Endothelial cell of umbilical vein (primary cell): ENCODE results near the gene FCRL3. TPM values are rescaled to one million over a fixed set of nuclear protein-coding genes. Genes with fewer than 3 reads are reported as not detected.

ENCODE experiments used
- BruUV-seq: library from RNA; stranded (reverse); fragments of 400-500 nt; replicated peaks from 2 replicates; lab custom pipeline; 2021; lab: Mats Ljungman, UMichigan
- CTCF ChIA-PET: fragments of 300-600, 350-600 bp; sonication (Branson Sonifier 250); formaldehyde crosslinking; loops from one replicate; lab custom pipeline; 2021; ENCODE audit warnings: antibody characterized with exemption, inconsistent platforms; lab: Charles Lee
- POLR2A ChIA-PET: fragments of 300-600, 350-600 bp; sonication (Branson Sonifier 250); formaldehyde crosslinking; loops from one replicate; lab custom pipeline; 2021; ENCODE audit warnings: antibody characterized with exemption, inconsistent platforms; lab: Charles Lee
- DNase-seq: peaks from one replicate; pipeline ENCODE4 v3.0.0-alpha.2; 2011; ENCODE audit warnings: low read depth, low spot score
- FAIRE-seq: peaks from 2 replicates; lab custom pipeline; 2011; peaks lifted over from hg19 to GRCh38; lab: Jason Lieb, UNC
- H2AFZ ChIP-seq: 2 replicates; pipeline ENCODE4 v1.6.0; 2012; ENCODE audit warnings: low read depth, low read length, control low read depth, inconsistent platforms
- H3K27ac ChIP-seq: 2 replicates; pipeline ENCODE4 v1.5.1; 2011; ENCODE audit warnings: low read depth, mild to moderate bottlenecking, control low read depth, low read length, moderate library complexity; ENCODE audit not compliant: insufficient read depth
- H3K27me3 ChIP-seq, 2 experiments: 2 replicates each; pipeline versions ENCODE4 v1.6.0 to v1.6.1; 2011; ENCODE audit warnings: low read length in 2 of 2, mixed read lengths in 1 of 2; ENCODE audit not compliant: control insufficient read depth in 2 of 2, insufficient read depth in 2 of 2
- H3K36me3 ChIP-seq, 2 experiments: 2 replicates in 1 of 2; 3 replicates in 1 of 2; pipeline ENCODE4 v1.5.1; 2011; ENCODE audit warnings: low read length in 2 of 2, mild to moderate bottlenecking in 1 of 2, moderate library complexity in 1 of 2; ENCODE audit not compliant: control insufficient read depth in 2 of 2, insufficient read depth in 2 of 2; ENCODE audit errors: extremely low read depth in 1 of 2
- H3K4me1 ChIP-seq: 3 replicates; pipeline ENCODE4 v1.5.1; 2011; ENCODE audit warnings: mild to moderate bottlenecking, low read length; ENCODE audit not compliant: control insufficient read depth, insufficient read depth; ENCODE audit errors: extremely low read depth
- H3K4me2 ChIP-seq: 2 replicates; pipeline ENCODE4 v1.6.1; 2011; ENCODE audit warnings: low read length, control low read depth, mixed read lengths; ENCODE audit not compliant: insufficient read depth
- H3K4me3 ChIP-seq, 3 experiments: fragments of 200-600 bp in 1 of 3; sonication (generic), shearing (Covaris generic) in 1 of 3; replicated peaks in 1 of 3; 2 replicates each; pipeline ENCODE4 v1.5.1; 2011 to 2016; ENCODE audit warnings: control low read depth in 3 of 3, low read length in 3 of 3, mild to moderate bottlenecking in 2 of 3, inconsistent platforms in 1 of 3, low read depth in 1 of 3, moderate library complexity in 1 of 3; ENCODE audit not compliant: insufficient read depth in 1 of 3
- H3K79me2 ChIP-seq: 2 replicates; pipeline ENCODE4 v1.6.0; 2012; ENCODE audit warnings: low read length, inconsistent platforms; ENCODE audit not compliant: control insufficient read depth, insufficient read depth
- H3K9ac ChIP-seq: replicated peaks from 2 replicates; pipeline ENCODE3; 2011; ENCODE audit warnings: low read length, control low read depth; ENCODE audit not compliant: insufficient read depth; ENCODE audit errors: extremely low read depth
- H3K9me1 ChIP-seq: replicated peaks from 3 replicates; pipeline ENCODE4 v1.6.0; 2011; ENCODE audit warnings: mild to moderate bottlenecking, low read length; ENCODE audit not compliant: control insufficient read depth, insufficient read depth; ENCODE audit errors: extremely low read depth
- H3K9me3 ChIP-seq: replicated peaks from 2 replicates; pipeline ENCODE4 v1.5.1; 2012; ENCODE audit warnings: low read length, inconsistent platforms; ENCODE audit not compliant: control insufficient read depth, insufficient read depth
- H4K20me1 ChIP-seq: replicated peaks from 2 replicates; pipeline ENCODE3; 2011; ENCODE audit warnings: mild to moderate bottlenecking, low read length; ENCODE audit not compliant: control insufficient read depth, insufficient read depth; ENCODE audit errors: extremely low read depth
- CTCF ChIP-seq, 2 donors: IDR thresholded peaks; 1 replicate in 1 of 2; 2 replicates in 1 of 2; pipeline ENCODE4 v1.5.1; 2011; ENCODE audit warnings: low read length in 2 of 2, mild to moderate bottlenecking in 2 of 2, moderate library complexity in 2 of 2, control low read depth in 1 of 2, inconsistent platforms in 1 of 2, low read depth in 1 of 2; ENCODE audit not compliant: insufficient read depth in 1 of 2; ENCODE audit errors: extremely low read depth in 1 of 2
- EZH2 ChIP-seq: IDR thresholded peaks from 2 replicates; pipeline ENCODE4 v1.6.1; 2012; ENCODE audit warnings: borderline replicate concordance, low read depth, mild to moderate bottlenecking, moderate library complexity, low read length, inconsistent platforms; ENCODE audit not compliant: severe bottlenecking
- FOS ChIP-seq: IDR thresholded peaks from 2 replicates; pipeline ENCODE4 v1.6.1; 2011; ENCODE audit warnings: mild to moderate bottlenecking, low read length, moderate library complexity, borderline replicate concordance; ENCODE audit not compliant: insufficient read depth
- GATA2 ChIP-seq: IDR thresholded peaks from 2 replicates; pipeline ENCODE4 v1.7.0; 2011; ENCODE audit warnings: low read depth, mild to moderate bottlenecking, moderate library complexity, mixed read lengths, low read length; ENCODE audit not compliant: insufficient read length, insufficient read depth
- JUN ChIP-seq: IDR thresholded peaks from 2 replicates; pipeline ENCODE4 v1.6.1; 2011; ENCODE audit warnings: borderline replicate concordance, low read depth; ENCODE audit not compliant: insufficient read length, insufficient read depth
- MYC ChIP-seq: IDR thresholded peaks from one replicate; pipeline ENCODE4 v1.6.1; 2011; ENCODE audit warnings: mild to moderate bottlenecking, low read depth, low read length
- POLR2A ChIP-seq: IDR thresholded peaks from 2 replicates; pipeline ENCODE4 v1.6.1; 2012; ENCODE audit warnings: low read depth, mild to moderate bottlenecking, control low read depth, low read length
- POLR2AphosphoS5 ChIP-seq: IDR thresholded peaks from 2 replicates; pipeline ENCODE4 v1.6.1; 2012; ENCODE audit warnings: low read depth, mild to moderate bottlenecking, control low read depth, low read length, moderate library complexity; ENCODE audit not compliant: insufficient read depth
- dilution Hi-C: fragments of 300-500 bp; cut with MboI; formaldehyde crosslinking; loops from one replicate; pipeline ENCODE4 v1.15.0; 2019; ENCODE audit warnings: low sequenced_read_pairs; ENCODE audit not compliant: extremely low pct_ligation_motif_present
- intact Hi-C: fragments of 100-400 bp; cut with micrococcal nuclease; formaldehyde crosslinking; loops from one replicate; pipeline ENCODE4 v1.10.0; 2022
- polyA plus RNA-seq, 4 experiments: library from polyadenylated mRNA; depleted of rRNA in 3 of 4; stranded (reverse) in 3 of 4; unstranded in 1 of 4; fragments of >200 nt; gene quantifications; 2 replicates each; pipeline versions ENCODE4 v1.2.1 to v1.2.3, GENCODE V29; 2011 to 2012; ENCODE audit warnings: missing spikeins in 1 of 4
- total RNA-seq: library from RNA; stranded (reverse); gene quantifications from 2 replicates; pipeline ENCODE4 v1.2.3, GENCODE V29; 2021
- TF ChIP-seq, protein P1 (sequence below): IDR thresholded peaks from 2 replicates; pipeline ENCODE4 v1.6.1; 2011; ENCODE audit not compliant: insufficient read depth, insufficient read length

FCRL3 gene
- total and polyA plus RNA-seq, 2 donors (not counting 3 experiments of a cell fraction or from before 2014, with no cell fraction given), result not detected

DNA sequence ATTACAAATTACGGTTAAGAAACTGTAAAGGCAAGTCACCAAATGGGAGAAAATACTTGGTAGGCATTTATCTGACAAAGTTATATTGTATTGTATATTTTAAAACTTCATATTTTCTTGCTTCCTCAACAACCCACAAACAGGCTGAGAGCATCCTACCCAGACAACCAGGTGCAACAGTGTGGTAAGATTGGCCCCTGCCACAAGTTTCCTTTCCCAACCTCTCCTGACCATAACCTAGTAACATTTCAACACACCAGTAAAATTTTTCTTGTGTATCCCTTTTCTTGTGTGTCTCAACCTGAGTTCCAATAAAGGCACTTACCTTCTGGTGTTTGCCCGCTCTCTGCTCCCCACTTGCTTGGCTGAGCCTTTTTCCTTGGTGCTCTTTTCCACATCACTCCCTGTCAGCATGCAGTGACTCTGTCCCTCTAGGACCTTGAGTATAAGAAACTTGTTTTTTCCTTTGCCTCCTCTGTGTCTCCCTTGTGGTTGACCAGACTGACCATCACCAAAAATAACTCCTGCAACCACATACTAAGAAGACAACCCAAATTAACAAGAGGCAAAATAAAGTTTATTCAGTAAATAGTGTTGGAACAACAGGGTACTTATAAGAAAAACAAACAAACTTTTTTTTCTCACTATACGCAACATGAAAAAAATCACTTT, 40.9 kb downstream of the FCRL3 start:
- intact Hi-C loops, result no loop called here
- Histone ChIP-seq H2AFZ (no peak overlapping the region), H3K9me3 (no peaks in the 10 kb centered on the region), H3K9ac (no peak overlapping the region), H3K27ac (no peak overlapping the region), H3K36me3 (no peaks in the 10 kb centered on the region), H4K20me1 (no peaks in the 10 kb centered on the region), H3K9me1 (no peaks in the 10 kb centered on the region), H3K27me3 (no peaks in the 10 kb centered on the region), H3K4me1 (no peaks in the 10 kb centered on the region), H3K4me2 (no peak overlapping the region), H3K79me2 (no peaks in the 10 kb centered on the region), H3K4me3 (no peak overlapping the region)
- no peak for DNase-seq
- POLR2A ChIA-PET, result no interaction called here
- no TSS peak for BruUV-seq
- TF ChIP-seq CTCF (IDR thresholded peaks at IDR 0.05; ENCODE audit: extremely low read depth in 1 of 2, insufficient read depth in 1 of 2, low read depth in 1 of 2, low read length in 2 of 2) (no peak), GATA2 (no peak), EZH2 (no peak), JUN (no peak), FOS (no peak), POLR2A (no peak), MYC (no peak), POLR2AphosphoS5 (no peak)
- TF ChIP-seq, protein P1, sequence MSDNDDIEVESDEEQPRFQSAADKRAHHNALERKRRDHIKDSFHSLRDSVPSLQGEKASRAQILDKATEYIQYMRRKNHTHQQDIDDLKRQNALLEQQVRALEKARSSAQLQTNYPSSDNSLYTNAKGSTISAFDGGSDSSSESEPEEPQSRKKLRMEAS, result no peak
- dilution Hi-C loops, result no loop called here
- FAIRE-seq, result no peak
- CTCF ChIA-PET, result no interaction called here
